IMR-90 (cell line): ENCODE results near the gene COPZ2. TPM values are rescaled to one million over a fixed set of nuclear protein-coding genes. Genes with fewer than 3 reads are reported as not detected.

Experiments
- ATAC-seq: fragments of 200-7000 bp; cut with Tn5 transposase; 2 replicates; pipeline ENCODE4 v1.9.1; 2020; ENCODE audit warnings: low read depth, mild to moderate bottlenecking, moderate library complexity
- BruUV-seq: library from RNA; stranded (reverse); fragments of 400-500 nt; replicated peaks from 2 replicates; lab custom pipeline; 2021; lab: Mats Ljungman, UMichigan
- CTCF ChIA-PET: fragments of 300-600 bp; formaldehyde crosslinking; extraction: SDS; loops from one replicate; lab custom pipeline; 2021; ENCODE audit warnings: antibody characterized with exemption; lab: Yijun Ruan, JAX
- POLR2A ChIA-PET: fragments of 300-600 bp; sonication (Branson Sonifier 250); formaldehyde crosslinking; loops from one replicate; lab custom pipeline; 2022; ENCODE audit warnings: antibody characterized with exemption; ENCODE audit not compliant: unreplicated experiment; lab: Charles Lee
- DNase-seq: peaks from one replicate; pipeline ENCODE4 v3.0.0; 2013
- H2AFZ ChIP-seq: replicated peaks from 2 replicates; pipeline ENCODE3; 2013; ENCODE audit warnings: low read length, mild to moderate bottlenecking; ENCODE audit not compliant: poor library complexity
- H2AK5ac ChIP-seq: 2 replicates; pipeline ENCODE4 v1.6.1; 2013; ENCODE audit warnings: low read depth, low read length, inconsistent platforms
- H2AK9ac ChIP-seq: replicated peaks from 2 replicates; pipeline ENCODE3; 2013; ENCODE audit warnings: mild to moderate bottlenecking, low read depth, low read length, moderate library complexity; ENCODE audit not compliant: poor library complexity
- H2BK120ac ChIP-seq: 2 replicates; pipeline ENCODE4 v1.6.1; 2013; ENCODE audit warnings: low read depth, low read length, inconsistent platforms
- H2BK15ac ChIP-seq: 3 replicates; pipeline ENCODE4 v1.6.1; 2013; ENCODE audit warnings: low read depth, low read length, inconsistent platforms
- H2BK20ac ChIP-seq: 2 replicates; pipeline ENCODE4 v1.6.1; 2013; ENCODE audit warnings: low read depth, mild to moderate bottlenecking, inconsistent platforms, low read length, moderate library complexity
- H2BK5ac ChIP-seq: 2 replicates; pipeline ENCODE4 v1.6.1; 2013; ENCODE audit warnings: mild to moderate bottlenecking, low read depth, low read length, inconsistent platforms; ENCODE audit not compliant: poor library complexity, severe bottlenecking
- H3K14ac ChIP-seq: replicated peaks from 2 replicates; pipeline ENCODE4 v1.6.1; 2013; ENCODE audit warnings: low read depth, low read length, inconsistent platforms
- H3K18ac ChIP-seq: 2 replicates; pipeline ENCODE4 v1.6.1; 2013; ENCODE audit warnings: low read depth, low read length, control low read depth
- H3K23ac ChIP-seq: 2 replicates; pipeline ENCODE4 v1.6.1; 2013; ENCODE audit warnings: low read depth, low read length, inconsistent platforms
- H3K27ac ChIP-seq: 2 replicates; pipeline ENCODE4 v1.5.1; 2013; ENCODE audit warnings: mild to moderate bottlenecking, control low read depth, low read length; ENCODE audit not compliant: insufficient read depth
- H3K27me3 ChIP-seq: 2 replicates; pipeline ENCODE4 v1.6.1; 2013; ENCODE audit warnings: low read length; ENCODE audit not compliant: control insufficient read depth, insufficient read depth
- H3K36me3 ChIP-seq: 2 replicates; pipeline ENCODE4 v1.6.1; 2013; ENCODE audit warnings: low read length, mixed read lengths; ENCODE audit not compliant: control insufficient read depth, insufficient read depth
- H3K4ac ChIP-seq: 2 replicates; pipeline ENCODE4 v1.6.1; 2013; ENCODE audit warnings: low read depth, low read length, inconsistent platforms
- H3K4me1 ChIP-seq: 2 replicates; pipeline ENCODE4 v1.6.1; 2013; ENCODE audit warnings: low read length, mixed read lengths; ENCODE audit not compliant: control insufficient read depth, insufficient read depth
- H3K4me2 ChIP-seq: 2 replicates; pipeline ENCODE4 v1.6.1; 2013; ENCODE audit warnings: low read depth, mild to moderate bottlenecking, control low read depth, low read length, moderate library complexity
- H3K4me3 ChIP-seq: 2 replicates; pipeline ENCODE4 v1.5.1; 2013; ENCODE audit warnings: low read depth, mild to moderate bottlenecking, control low read depth, low read length, moderate library complexity; ENCODE audit not compliant: insufficient read depth
- H3K56ac ChIP-seq: 2 replicates; pipeline ENCODE4 v1.6.1; 2013; ENCODE audit warnings: low read length, inconsistent platforms; ENCODE audit not compliant: insufficient read depth; ENCODE audit errors: extremely low read depth
- H3K79me1 ChIP-seq, 2 experiments: 2 replicates each; pipeline ENCODE4 v1.6.1; 2013; ENCODE audit warnings: low read length in 2 of 2, inconsistent platforms in 1 of 2, low read depth in 1 of 2
- H3K9ac ChIP-seq: 2 replicates; pipeline ENCODE4 v1.6.1; 2013; ENCODE audit warnings: low read depth, low read length, control low read depth
- H3K9me1 ChIP-seq: 2 replicates; pipeline ENCODE4 v1.6.1; 2013; ENCODE audit warnings: low read length, inconsistent platforms; ENCODE audit not compliant: insufficient read depth
- H3K9me3 ChIP-seq: 2 replicates; pipeline ENCODE4 v1.6.1; 2013; ENCODE audit warnings: low read length; ENCODE audit not compliant: control insufficient read depth, insufficient read depth
- H4K20me1 ChIP-seq: 2 replicates; pipeline ENCODE4 v1.6.1; 2013; ENCODE audit warnings: low read length, inconsistent platforms; ENCODE audit not compliant: insufficient read depth
- H4K5ac ChIP-seq: 2 replicates; pipeline ENCODE4 v1.6.1; 2013; ENCODE audit warnings: mild to moderate bottlenecking, low read depth, low read length, control low read depth
- H4K8ac ChIP-seq, 2 experiments: 2 replicates each; pipeline ENCODE4 v1.6.1; 2013; ENCODE audit warnings: low read depth in 2 of 2, low read length in 2 of 2, control low read depth in 1 of 2, inconsistent platforms in 1 of 2
- H4K91ac ChIP-seq: 2 replicates; pipeline ENCODE4 v1.6.1; 2013; ENCODE audit warnings: low read depth, low read length, inconsistent platforms; ENCODE audit not compliant: insufficient read depth
- BHLHE40 ChIP-seq: fragments of 150-350 bp; IDR thresholded peaks from 2 replicates; pipeline ENCODE4 v1.6.1; 2016; ENCODE audit warnings: mild to moderate bottlenecking, low read depth, low read length
- CEBPB ChIP-seq: IDR thresholded peaks from 2 replicates; pipeline ENCODE4 v1.6.1; 2012; ENCODE audit warnings: low read depth, low read length, improper control_type of control experiment
- NFE2L2 ChIP-seq: fragments of 150-350 bp; IDR thresholded peaks from 2 replicates; pipeline ENCODE4 v1.6.1; 2016; ENCODE audit warnings: low read depth, mild to moderate bottlenecking, low read length
- WGBS, 2 experiments: methylation state at CpG; one replicate each; pipeline versions ENCODE4 v1.1.5 to v1.1.7; 2013; ENCODE audit warnings: missing lambda C conversion rate in 2 of 2; ENCODE audit not compliant: insufficient read length in 1 of 2; ENCODE audit errors: extremely low coverage in 2 of 2; 5-methylcytosine and 5-hydroxymethylcytosine counted together
- dilution Hi-C: fragments of 300-500 bp; cut with HindIII; formaldehyde crosslinking; loops from one replicate; pipeline ENCODE4 v1.14.3; 2018; ENCODE audit warnings: low sequenced_read_pairs; ENCODE audit not compliant: unreplicated experiment
- in situ Hi-C: fragments of 300-500 bp; cut with MboI; formaldehyde crosslinking; loops from 3 replicates; pipeline ENCODE4 v1.14.3; 2019; ENCODE audit warnings: low sequenced_read_pairs, inconsistent platforms, mixed read lengths
- intact Hi-C: fragments of 100-400 bp; cut with micrococcal nuclease; formaldehyde crosslinking; loops from 2 replicates; pipeline ENCODE4 v1.10.0; 2022
- polyA plus RNA-seq, 3 experiments: library from polyadenylated mRNA; depleted of rRNA; stranded (reverse); fragments of >200 nt; gene quantifications; 2 replicates each; pipeline ENCODE4 v1.2.3, GENCODE V29; 2012; ENCODE audit warnings: low replicate concordance in 1 of 3
- total RNA-seq: library from RNA; depleted of rRNA; stranded (reverse); fragments of >200 nt; gene quantifications from 2 replicates; pipeline ENCODE4 v1.2.3, GENCODE V29; 2012

Gene COPZ2
- total and polyA plus RNA-seq, 2 of the 4 experiments (the other 2 are of a cell fraction) = 41.0 to 86.1 TPM

DNA sequence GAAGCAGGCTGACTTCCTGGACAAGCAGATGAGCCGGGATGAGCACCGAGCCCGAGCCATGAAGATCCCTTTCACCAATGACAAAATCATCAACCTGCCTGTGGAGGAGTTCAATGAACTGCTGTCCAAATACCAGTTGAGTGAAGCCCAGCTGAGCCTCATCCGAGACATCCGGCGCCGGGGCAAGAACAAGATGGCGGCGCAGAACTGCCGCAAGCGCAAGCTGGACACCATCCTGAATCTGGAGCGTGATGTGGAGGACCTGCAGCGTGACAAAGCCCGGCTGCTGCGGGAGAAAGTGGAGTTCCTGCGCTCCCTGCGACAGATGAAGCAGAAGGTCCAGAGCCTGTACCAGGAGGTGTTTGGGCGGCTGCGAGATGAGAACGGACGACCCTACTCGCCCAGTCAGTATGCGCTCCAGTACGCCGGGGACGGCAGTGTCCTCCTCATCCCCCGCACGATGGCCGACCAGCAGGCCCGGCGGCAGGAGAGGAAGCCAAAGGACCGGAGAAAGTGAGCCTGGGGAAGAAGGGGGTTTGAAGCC, 21.6 kb upstream of the COPZ2 start:
- H4K20me1 ChIP-seq = peaks cover 19% of the 10 kb centered on the region
- ATAC-seq = no peak
- H2BK15ac ChIP-seq = no peak overlapping the region
- H3K4ac ChIP-seq = no peak overlapping the region
- H2BK120ac ChIP-seq = no peak overlapping the region
- H3K9me3 ChIP-seq = no peaks in the 10 kb centered on the region
- H3K27me3 ChIP-seq = no peaks in the 10 kb centered on the region
- no peak for TF ChIP-seq BHLHE40
- TF ChIP-seq NFE2L2 = no peak
- no peak for TF ChIP-seq CEBPB
- H3K18ac ChIP-seq = no peak overlapping the region
- H3K4me2 ChIP-seq = no peak overlapping the region
- in situ Hi-C loops (no loop called here), intact Hi-C loops (no loop called here), dilution Hi-C loops (no loop called here)
- no peak for DNase-seq
- H3K36me3 ChIP-seq = peaks cover 64% of the 10 kb centered on the region
- H3K9ac ChIP-seq = no peak overlapping the region
- H3K56ac ChIP-seq = no peak overlapping the region
- H4K91ac ChIP-seq = no peak overlapping the region
- H3K23ac ChIP-seq = no peak overlapping the region
- H2AFZ ChIP-seq = no peak overlapping the region
- H2AK5ac ChIP-seq = no peak overlapping the region; the same call in 1 of the 2 replicates
- BruUV-seq = no TSS peak
- no peak overlapping the region for H3K14ac ChIP-seq
- H2AK9ac ChIP-seq = peak overlapping the region; percentile 30
- H4K5ac ChIP-seq = no peak overlapping the region
- H2BK20ac ChIP-seq = no peak overlapping the region
- no peak overlapping the region for H4K8ac ChIP-seq
- H3K27ac ChIP-seq = no peak overlapping the region
- no peak overlapping the region for H3K4me3 ChIP-seq
- peaks cover 22% of the 10 kb centered on the region for H3K9me1 ChIP-seq
- ChIA-PET POLR2A (no interaction called here), CTCF (no interaction called here)
- H3K4me1 ChIP-seq = peaks cover 15% of the 10 kb centered on the region
- 95% methylated on average over 23 of the region's 32 CpGs; no CpG with 5 or more reads in 1 of the 2 experiments for WGBS, 2 experiments
- H2BK5ac ChIP-seq = no peak overlapping the region
- peaks cover 28 to 83% of the 10 kb centered on the region in 2 experiments for H3K79me1 ChIP-seq
